H9 (cell line): ENCODE data around the gene FHL3. TPM values are rescaled to one million over a fixed set of nuclear protein-coding genes. Genes with fewer than 3 reads are reported as not detected.

Experiments
- DNase-seq: peaks from one replicate; pipeline ENCODE4 v3.0.0-alpha.2; 2017
- H2AFZ ChIP-seq: one replicate; pipeline ENCODE4 v1.6.1; 2013; ENCODE audit warnings: mild to moderate bottlenecking, low read length, control low read depth, moderate library complexity
- H2AK5ac ChIP-seq: 2 replicates; pipeline ENCODE4 v1.6.1; 2013; ENCODE audit warnings: low read length, control low read depth, mixed read lengths; ENCODE audit not compliant: insufficient read length
- H2BK120ac ChIP-seq: one replicate; pipeline ENCODE4 v1.6.1; 2013; ENCODE audit warnings: low read depth, mild to moderate bottlenecking, low read length, control low read depth, inconsistent platforms; ENCODE audit not compliant: poor library complexity, severe bottlenecking
- H2BK12ac ChIP-seq: 2 replicates; pipeline ENCODE4 v1.6.1; 2013; ENCODE audit warnings: low read length, control low read depth, mixed read lengths, low read depth; ENCODE audit not compliant: insufficient read length
- H2BK15ac ChIP-seq: 2 replicates; pipeline ENCODE4 v1.6.1; 2013; ENCODE audit warnings: low read depth, low read length, control low read depth
- H2BK20ac ChIP-seq: one replicate; pipeline ENCODE4 v1.6.1; 2013; ENCODE audit warnings: low read depth, mild to moderate bottlenecking, low read length, control low read depth, inconsistent platforms; ENCODE audit not compliant: poor library complexity, severe bottlenecking
- H2BK5ac ChIP-seq: 2 replicates; pipeline ENCODE4 v1.6.1; 2013; ENCODE audit warnings: low read length, control low read depth, mixed read lengths; ENCODE audit not compliant: insufficient read length
- H3K14ac ChIP-seq: 2 replicates; pipeline ENCODE4 v1.6.1; 2013; ENCODE audit warnings: low read length, control low read depth; ENCODE audit not compliant: insufficient read depth
- H3K18ac ChIP-seq: 2 replicates; pipeline ENCODE4 v1.6.1; 2013; ENCODE audit warnings: low read depth, mild to moderate bottlenecking, mixed read lengths, low read length, control low read depth; ENCODE audit not compliant: insufficient read length
- H3K23ac ChIP-seq: 2 replicates; pipeline ENCODE4 v1.6.1; 2013; ENCODE audit warnings: low read length, control low read depth, mixed read lengths, low read depth; ENCODE audit not compliant: insufficient read length
- H3K23me2 ChIP-seq: 2 replicates; pipeline ENCODE4 v1.6.1; 2013; ENCODE audit warnings: low read depth, mild to moderate bottlenecking, mixed read lengths, low read length, control low read depth; ENCODE audit not compliant: insufficient read length, poor library complexity, severe bottlenecking
- H3K27ac ChIP-seq: 2 replicates; pipeline ENCODE4 v1.5.1; 2013; ENCODE audit warnings: low read length, control low read depth, mixed read lengths, low read depth; ENCODE audit not compliant: insufficient read length
- H3K27me3 ChIP-seq: 2 replicates; pipeline ENCODE4 v1.6.1; 2013; ENCODE audit warnings: low read length, control low read depth, inconsistent platforms; ENCODE audit not compliant: insufficient read depth
- H3K4ac ChIP-seq: 2 replicates; pipeline ENCODE4 v1.6.1; 2013; ENCODE audit warnings: low read depth, mild to moderate bottlenecking, control low read depth, inconsistent platforms, low read length, moderate library complexity
- H3K4me1 ChIP-seq: 2 replicates; pipeline ENCODE4 v1.6.1; 2013; ENCODE audit warnings: low read length, control low read depth, inconsistent platforms; ENCODE audit not compliant: insufficient read depth
- H3K4me2 ChIP-seq: 2 replicates; pipeline ENCODE4 v1.6.1; 2013; ENCODE audit warnings: low read length, control low read depth, mixed read lengths; ENCODE audit not compliant: insufficient read length, insufficient read depth
- H3K56ac ChIP-seq: 2 replicates; pipeline ENCODE4 v1.6.1; 2013; ENCODE audit warnings: low read depth, mild to moderate bottlenecking, mixed read lengths, low read length, control low read depth; ENCODE audit not compliant: insufficient read length
- H3K79me1 ChIP-seq: 2 replicates; pipeline ENCODE4 v1.6.1; 2013; ENCODE audit warnings: low read depth, mild to moderate bottlenecking, moderate library complexity, low read length, control low read depth, inconsistent platforms; ENCODE audit not compliant: insufficient read depth, poor library complexity, severe bottlenecking
- H3K79me2 ChIP-seq: 2 replicates; pipeline ENCODE4 v1.6.1; 2013; ENCODE audit warnings: low read length, control low read depth, inconsistent platforms; ENCODE audit not compliant: insufficient read depth
- H3K9ac ChIP-seq: 2 replicates; pipeline ENCODE4 v1.6.1; 2013; ENCODE audit warnings: low read length, control low read depth, mixed read lengths; ENCODE audit not compliant: insufficient read length; ENCODE audit errors: extremely low read depth
- H3K9me3 ChIP-seq: one replicate; pipeline ENCODE4 v1.6.1; 2013; ENCODE audit warnings: low read depth, low read length, inconsistent platforms; ENCODE audit not compliant: control insufficient read depth
- H3T11ph ChIP-seq: one replicate; pipeline ENCODE4 v1.6.1; 2013; ENCODE audit warnings: mild to moderate bottlenecking, low read length, control low read depth, inconsistent platforms
- H4K20me1 ChIP-seq: one replicate; pipeline ENCODE4 v1.6.1; 2013; ENCODE audit not compliant: control insufficient read depth, insufficient read length, insufficient read depth
- H4K5ac ChIP-seq: 2 replicates; pipeline ENCODE4 v1.6.1; 2013; ENCODE audit warnings: low read depth, mild to moderate bottlenecking, mixed read lengths, low read length, control low read depth; ENCODE audit not compliant: insufficient read length
- H4K8ac ChIP-seq: replicated peaks from 2 replicates; pipeline ENCODE4 v1.6.1; 2013; ENCODE audit warnings: low read length, control low read depth, mixed read lengths, low read depth; ENCODE audit not compliant: insufficient read length
- H4K91ac ChIP-seq: 2 replicates; pipeline ENCODE4 v1.6.1; 2013; ENCODE audit warnings: low read depth, mild to moderate bottlenecking, moderate library complexity, mixed read lengths, low read length, control low read depth; ENCODE audit not compliant: insufficient read length
- H3K27ac Mint-ChIP-seq, 3 experiments: 2 replicates in 2 of 3; 3 replicates in 1 of 3; pipeline ENCODE4 v1.8.0; 2020 to 2021; ENCODE audit warnings: mixed read lengths in 3 of 3, mild to moderate bottlenecking in 1 of 3, moderate library complexity in 1 of 3
- H3K27me3 Mint-ChIP-seq: 2 replicates; pipeline ENCODE4 v1.8.0; 2021; ENCODE audit warnings: low read depth, mild to moderate bottlenecking, moderate library complexity, mixed read lengths
- H3K36me3 Mint-ChIP-seq, 3 experiments: 2 replicates in 2 of 3; 3 replicates in 1 of 3; pipeline ENCODE4 v1.8.0; 2020 to 2021; ENCODE audit warnings: low read depth in 3 of 3, mixed read lengths in 3 of 3; ENCODE audit not compliant: insufficient read depth in 1 of 3
- H3K4me1 Mint-ChIP-seq, 2 experiments: 2 replicates each; pipeline ENCODE4 v1.8.0; 2020; ENCODE audit warnings: mixed read lengths in 2 of 2
- H3K4me3 Mint-ChIP-seq, 2 experiments: 2 replicates in 1 of 2; 3 replicates in 1 of 2; pipeline ENCODE4 v1.8.0; 2020 to 2021; ENCODE audit warnings: mild to moderate bottlenecking in 2 of 2, mixed read lengths in 2 of 2, moderate library complexity in 1 of 2
- H3K9me3 Mint-ChIP-seq, 2 experiments: 2 replicates in 1 of 2; 3 replicates in 1 of 2; pipeline ENCODE4 v1.8.0; 2020; ENCODE audit warnings: mild to moderate bottlenecking in 2 of 2, mixed read lengths in 2 of 2, moderate library complexity in 1 of 2
- CTCF ChIP-seq: fragments of 200-600 bp; sonication (generic); conservative IDR thresholded peaks from 3 replicates; pipeline ENCODE4 v1.8.0; 2021; ENCODE audit warnings: antibody characterized with exemption, mild to moderate bottlenecking
- WGBS: extraction: QIAGEN DNeasy Blood & Tissue Kit; methylation state at CpG from one replicate; pipeline ENCODE4 v1.1.7; 2013; ENCODE audit warnings: missing lambda C conversion rate, low lambda C conversion rate, mixed read lengths; ENCODE audit not compliant: insufficient read length; ENCODE audit errors: extremely low coverage; 5-methylcytosine and 5-hydroxymethylcytosine counted together
- total RNA-seq: library from RNA; stranded (reverse); gene quantifications from 2 replicates; pipeline ENCODE4 v1.2.1, GENCODE V29; 2021

The FHL3 gene
- total RNA-seq, 1 experiment from 2014 or later, result 32.8 TPM

- no peak overlapping the region for H3K4ac ChIP-seq
- no peak overlapping the region for H3K56ac ChIP-seq
- H3K14ac ChIP-seq, result no peak overlapping the region; the same call in 1 of the 2 replicates
- peak overlapping the region; percentile 68 for H3K4me2 ChIP-seq
- no peak overlapping the region for H3K27ac ChIP-seq
- peaks cover 10% of the 10 kb centered on the region; the same call in 1 of the 2 replicates for H3K27me3 ChIP-seq
- no peak overlapping the region for H3T11ph ChIP-seq
- peaks cover 0 to 2% of the 10 kb centered on the region in 2 experiments; a peak in 1 of 5 replicates for H3K9me3 Mint-ChIP-seq
- no peak overlapping the region for H2BK120ac ChIP-seq
- H3K79me1 ChIP-seq, result no peaks in the 10 kb centered on the region
- no peak overlapping the region for H4K5ac ChIP-seq
- H3K4me1 Mint-ChIP-seq, result peaks cover 38 to 55% of the 10 kb centered on the region in 2 experiments
- WGBS, result no CpG with 5 or more reads among the region's 115 CpGs
- H3K79me2 ChIP-seq, result no peaks in the 10 kb centered on the region; the same call in 1 of the 2 replicates
- H2AK5ac ChIP-seq, result no peak overlapping the region
- H2BK20ac ChIP-seq, result no peak overlapping the region
- no peak overlapping the region for H2BK12ac ChIP-seq
- H3K23ac ChIP-seq, result no peak overlapping the region
- H3K4me3 Mint-ChIP-seq, result peak overlapping the region; percentile 58 to 84
- DNase-seq, result peak; percentile 66
- no peak overlapping the region for H3K18ac ChIP-seq
- peaks cover 1% of the 10 kb centered on the region; the same call in 1 of the 2 replicates for H3K4me1 ChIP-seq
- H4K20me1 ChIP-seq, result no peaks in the 10 kb centered on the region
- H3K27ac Mint-ChIP-seq, result no peak overlapping the region
- no peak overlapping the region for H4K8ac ChIP-seq
- no peak overlapping the region for H3K9ac ChIP-seq
- no peak overlapping the region for H2BK15ac ChIP-seq
- no peak overlapping the region for H4K91ac ChIP-seq
- H3K27me3 Mint-ChIP-seq, result peaks cover 57% of the 10 kb centered on the region
- no peak for TF ChIP-seq CTCF
- H3K9me3 ChIP-seq, result no peaks in the 10 kb centered on the region
- peaks cover 22% of the 10 kb centered on the region for H3K23me2 ChIP-seq
- H2BK5ac ChIP-seq, result no peak overlapping the region
- peaks cover 16 to 24% (median 24%) of the 10 kb centered on the region in 3 experiments for H3K36me3 Mint-ChIP-seq
- H2AFZ ChIP-seq, result no peak overlapping the region
These were observed 40.4 kb upstream of the FHL3 start for GRCh38 chr1:38045401-38046332.
